Measurements from ENCODE around the gene ZBTB2. TPM values are rescaled to one million over a fixed set of nuclear protein-coding genes. Genes with fewer than 3 reads are reported as not detected.

The ZBTB2 gene, protein sequence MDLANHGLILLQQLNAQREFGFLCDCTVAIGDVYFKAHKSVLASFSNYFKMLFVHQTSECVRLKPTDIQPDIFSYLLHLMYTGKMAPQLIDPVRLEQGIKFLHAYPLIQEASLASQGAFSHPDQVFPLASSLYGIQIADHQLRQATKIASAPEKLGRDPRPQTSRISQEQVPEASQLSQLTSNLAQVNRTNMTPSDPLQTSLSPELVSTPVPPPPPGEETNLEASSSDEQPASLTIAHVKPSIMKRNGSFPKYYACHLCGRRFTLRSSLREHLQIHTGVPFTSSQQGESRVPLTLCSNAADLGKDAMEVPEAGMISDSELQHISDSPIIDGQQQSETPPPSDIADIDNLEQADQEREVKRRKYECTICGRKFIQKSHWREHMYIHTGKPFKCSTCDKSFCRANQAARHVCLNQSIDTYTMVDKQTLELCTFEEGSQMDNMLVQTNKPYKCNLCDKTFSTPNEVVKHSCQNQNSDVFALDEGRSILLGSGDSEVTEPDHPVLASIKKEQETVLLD
- 7.6 and 8.3 TPM in 2 replicates for total RNA-seq

DNA sequence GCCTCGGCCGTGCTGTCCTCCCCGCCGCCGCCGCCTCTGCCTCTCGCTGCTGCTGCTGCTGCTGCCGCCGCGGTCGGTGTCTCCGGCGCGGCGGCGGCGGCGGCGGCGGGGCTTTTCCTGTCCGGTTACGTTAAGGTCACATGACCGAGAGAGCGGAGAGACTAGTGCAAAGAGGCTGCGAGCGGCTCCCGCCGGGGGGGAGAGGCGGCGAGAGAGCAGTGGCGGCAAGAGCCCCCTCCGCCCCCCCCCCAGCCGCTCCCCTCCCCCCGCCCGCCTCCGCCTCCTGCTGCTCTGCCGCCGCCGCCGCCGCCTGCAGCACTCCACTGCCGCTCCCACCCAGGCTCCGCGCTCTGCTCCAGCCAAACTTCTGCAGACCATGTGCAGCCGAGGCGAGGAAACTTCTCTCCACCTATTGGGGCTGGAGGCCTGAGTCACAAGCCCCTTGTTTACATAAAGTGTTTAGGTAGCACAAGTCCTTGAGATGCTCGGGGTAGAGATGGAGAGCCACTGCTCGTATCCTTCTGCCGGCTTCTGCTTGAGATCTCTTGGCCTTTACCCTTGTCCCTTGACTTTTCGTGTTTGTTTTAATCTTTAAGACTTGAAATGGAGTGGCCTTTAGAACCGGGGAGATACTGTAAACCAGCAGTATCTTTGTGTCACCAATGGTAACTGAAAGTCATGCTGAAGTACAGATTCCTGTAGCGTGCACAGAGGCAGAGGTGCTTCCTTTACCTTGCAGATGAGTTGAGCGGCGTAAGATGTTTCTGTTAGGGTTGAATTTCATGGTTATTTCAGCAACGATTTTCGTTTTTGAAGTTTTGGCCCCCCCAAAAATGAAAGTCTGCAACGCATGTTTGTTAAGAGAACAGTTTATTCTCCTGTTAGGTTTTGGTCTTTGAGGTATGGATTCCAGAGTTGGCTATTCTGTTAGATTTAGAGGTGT lies at the start of gene ZBTB2:
TSS of gene ZBTB2 (minus strand) at position 89 of the 943 bp plus-strand sequence. CDS start 17,922 bp downstream, outside the sequence.

Other genes with a start within 250 kb of the ZBTB2 start
- gene AKAP12, start 151.6 kb downstream of the ZBTB2 start, total RNA-seq, result 198 and 456 TPM in 2 replicates
- 34.7 and 37.9 TPM in 2 replicates for gene RMND1, start 60.6 kb upstream of the ZBTB2 start, total RNA-seq
- gene CCDC170, start 102.5 kb upstream of the ZBTB2 start, total RNA-seq, result 0.31 and 2.0 TPM in 2 replicates